Activated CD4-positive, CD25-positive, alpha-beta regulatory T cell treated with anti-CD3 and anti-CD28 coated beads, Interleukin-2, amount 50 U/mL, for 16 hours (primary cell): ENCODE measurements around the gene PCSK2.

Source experiments
- DNase-seq: peaks from one replicate; pipeline ENCODE4 v3.0.0-alpha.2; 2020; ENCODE audit warnings: low read depth, low spot score

The PCSK2 gene

DNA sequence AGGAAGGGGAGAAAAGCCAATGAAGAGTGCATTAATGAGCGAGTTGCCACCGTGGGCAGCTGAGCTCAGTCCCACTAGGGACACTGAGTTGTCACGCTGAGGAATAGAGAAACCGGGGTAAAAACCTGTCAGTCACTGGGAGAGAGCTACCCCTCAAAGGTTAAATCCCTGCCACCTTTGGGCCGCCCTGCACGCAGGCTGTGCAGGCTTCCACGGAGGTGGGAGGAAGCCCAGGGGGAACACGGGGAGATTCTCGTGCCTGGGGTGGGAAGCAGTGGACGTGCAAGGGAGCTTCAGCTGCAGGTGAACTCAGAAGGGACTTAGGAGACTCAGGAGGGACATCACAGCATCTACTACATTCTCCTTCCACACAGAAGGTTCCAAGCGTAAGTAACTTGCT lies 253.9 kb downstream of the PCSK2 start:
- DNase-seq, result no peak

DNA sequence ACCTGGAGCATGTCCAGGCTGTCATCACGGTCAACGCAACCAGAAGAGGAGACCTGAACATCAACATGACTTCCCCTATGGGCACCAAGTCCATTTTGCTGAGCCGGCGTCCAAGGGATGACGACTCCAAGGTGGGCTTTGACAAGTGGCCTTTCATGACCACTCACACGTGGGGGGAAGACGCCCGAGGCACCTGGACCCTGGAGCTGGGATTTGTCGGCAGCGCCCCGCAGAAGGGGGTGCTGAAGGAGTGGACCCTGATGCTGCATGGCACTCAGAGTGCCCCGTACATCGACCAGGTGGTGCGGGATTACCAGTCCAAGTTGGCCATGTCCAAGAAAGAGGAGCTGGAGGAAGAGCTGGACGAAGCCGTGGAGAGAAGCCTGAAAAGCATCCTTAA lies 254.8 kb downstream of the PCSK2 start:
- DNase-seq, result no peak

DNA sequence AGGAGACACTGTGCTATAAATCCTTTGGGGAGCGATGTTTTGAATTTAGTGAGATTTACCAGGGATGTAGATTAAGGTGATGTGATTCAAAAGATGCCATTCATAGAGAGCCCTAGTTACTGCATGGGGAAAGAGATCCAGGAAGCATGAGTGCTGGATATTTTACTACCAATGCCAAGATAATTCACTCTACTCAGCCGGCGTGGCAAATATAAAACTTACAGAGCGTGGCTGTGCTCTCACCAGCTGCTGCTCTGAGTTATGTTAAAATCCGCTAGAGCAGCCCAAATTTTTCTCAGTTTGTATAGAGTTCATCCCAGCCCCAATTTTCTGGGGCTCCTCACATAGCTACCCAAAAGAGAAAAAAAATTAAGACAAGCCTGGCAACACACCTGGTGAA lies 255.7 kb downstream of the PCSK2 start:
- no peak for DNase-seq

DNA sequence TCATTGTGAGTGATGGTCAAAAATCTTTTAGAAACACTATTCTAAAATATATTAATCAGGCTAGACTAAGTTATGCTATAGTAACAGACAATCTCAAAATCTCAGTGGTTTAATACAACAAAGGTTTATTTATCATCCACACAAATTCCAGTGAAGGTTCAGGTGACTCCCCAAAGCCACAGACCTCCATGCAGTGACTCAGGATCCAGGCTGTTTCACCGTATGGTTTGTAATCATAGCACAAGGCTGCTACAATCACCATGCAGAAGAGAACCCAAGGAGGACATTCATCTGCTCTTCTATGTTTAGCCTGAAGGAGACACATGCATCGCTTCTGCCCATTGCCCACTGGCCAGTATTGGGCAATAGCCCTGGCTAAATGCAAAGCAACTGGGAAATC lies 258.2 kb downstream of the PCSK2 start:
- no peak for DNase-seq

DNA sequence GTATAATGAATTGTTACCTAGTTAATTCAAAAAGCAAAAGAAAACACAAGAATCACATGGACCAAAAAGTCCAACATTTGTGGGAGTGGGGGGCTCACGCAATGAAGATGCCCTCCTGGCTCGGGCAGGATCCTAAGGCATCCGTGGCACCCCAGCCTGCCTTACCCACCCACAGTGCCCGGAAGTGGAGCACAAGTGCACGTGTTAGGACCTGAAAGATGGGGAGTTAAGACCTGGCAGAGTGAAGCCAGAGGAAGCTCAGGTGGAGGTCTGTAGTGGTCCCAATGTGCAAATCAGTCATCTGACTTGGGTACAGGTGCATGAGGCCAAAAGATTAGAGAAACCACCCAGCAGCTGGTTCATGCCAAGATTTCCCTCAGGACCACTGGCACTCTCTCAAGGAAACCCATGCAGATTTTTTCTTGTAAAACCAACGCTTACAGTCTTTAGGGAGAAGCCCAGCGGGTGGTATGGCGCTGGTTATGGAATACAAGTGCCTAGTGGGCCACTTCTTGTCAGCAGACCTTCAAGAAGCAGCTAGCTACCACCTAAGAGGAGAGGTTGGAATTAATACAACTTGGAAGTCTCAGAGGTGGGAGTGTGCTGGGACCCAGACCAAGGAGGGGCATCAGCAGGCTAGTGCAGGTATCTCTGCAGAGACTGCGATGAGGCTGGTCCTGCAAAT lies 262.2 kb downstream of the PCSK2 start:
- no peak for DNase-seq

DNA sequence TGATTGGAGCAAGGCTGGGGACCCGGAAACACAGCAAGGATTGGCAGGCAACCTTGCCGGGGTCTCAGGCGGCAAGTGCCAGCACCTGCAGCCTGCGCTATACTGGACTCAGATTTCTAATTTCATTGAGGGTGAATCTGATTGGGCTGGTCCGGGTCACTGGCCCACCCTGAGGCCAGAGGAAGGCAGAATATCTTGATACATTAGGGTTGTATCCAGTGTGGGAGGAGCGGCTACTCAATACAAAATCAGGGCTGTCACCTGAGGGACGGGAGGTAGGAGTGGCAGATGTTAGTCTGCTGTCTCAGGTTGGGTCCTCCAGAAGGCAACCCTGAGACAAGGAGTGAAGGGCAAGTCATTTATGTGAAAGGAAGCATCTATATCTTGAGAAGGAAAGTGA lies 263.7 kb downstream of the PCSK2 start:
- no peak for DNase-seq

DNA sequence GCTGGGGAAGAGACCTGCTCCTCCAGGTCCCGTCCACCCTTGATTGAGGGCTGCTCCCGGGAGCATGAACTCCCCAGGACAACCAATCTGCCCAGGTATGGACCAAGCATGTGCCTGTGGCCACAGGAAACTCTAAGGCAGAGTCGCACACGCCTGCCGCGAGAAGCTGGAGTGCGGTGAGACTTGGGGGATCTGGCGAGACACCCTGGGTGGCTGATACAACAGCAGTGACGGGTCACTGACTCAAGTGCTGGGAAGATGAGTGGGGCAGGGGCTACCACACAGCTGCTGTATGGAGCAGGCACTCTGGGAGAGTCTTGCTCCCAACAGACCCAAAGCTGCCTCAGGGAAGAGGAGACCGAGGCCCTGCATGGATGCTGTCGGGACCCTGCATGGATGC lies 264.2 kb downstream of the PCSK2 start:
- DNase-seq, result no peak

DNA sequence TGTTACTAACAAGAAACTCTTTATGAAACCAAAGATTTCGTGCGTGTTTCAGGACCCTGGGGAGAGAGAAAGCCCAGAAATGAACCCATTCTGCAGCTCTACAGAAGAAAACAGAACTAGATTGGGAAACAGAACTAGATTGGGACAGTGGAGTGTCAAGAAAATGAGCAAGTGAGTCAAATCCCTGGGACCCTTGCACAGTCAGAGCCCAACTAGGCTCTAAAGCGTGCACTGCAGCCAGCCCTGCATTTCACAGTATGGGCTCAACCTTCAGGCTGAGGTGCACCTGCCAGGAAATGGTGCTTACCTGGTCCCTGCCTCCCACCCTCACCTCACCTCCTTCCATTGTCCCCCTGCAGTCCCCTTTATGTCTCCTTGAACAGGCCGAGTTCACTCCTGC lies 264.6 kb downstream of the PCSK2 start:
- DNase-seq, result no peak

DNA sequence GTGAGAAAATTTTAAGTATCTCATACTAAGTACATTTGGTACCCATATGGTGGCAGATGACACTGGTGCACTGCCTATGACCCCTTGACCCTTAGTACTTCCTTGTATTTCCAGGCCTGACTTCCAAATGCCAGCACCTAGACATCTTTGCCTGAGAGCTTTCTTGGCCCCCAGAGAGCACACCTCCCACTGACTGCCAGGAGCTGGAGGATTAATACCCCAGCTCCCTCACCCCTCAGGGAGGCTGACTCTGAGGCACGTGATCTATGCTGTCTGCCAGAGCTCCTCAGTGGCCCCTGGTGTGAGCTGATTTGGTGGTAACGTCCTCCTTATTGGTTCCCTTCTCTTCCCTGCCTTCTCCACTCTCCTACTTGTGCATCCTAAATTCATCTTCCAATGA lies 266.3 kb downstream of the PCSK2 start:
- no peak for DNase-seq

DNA sequence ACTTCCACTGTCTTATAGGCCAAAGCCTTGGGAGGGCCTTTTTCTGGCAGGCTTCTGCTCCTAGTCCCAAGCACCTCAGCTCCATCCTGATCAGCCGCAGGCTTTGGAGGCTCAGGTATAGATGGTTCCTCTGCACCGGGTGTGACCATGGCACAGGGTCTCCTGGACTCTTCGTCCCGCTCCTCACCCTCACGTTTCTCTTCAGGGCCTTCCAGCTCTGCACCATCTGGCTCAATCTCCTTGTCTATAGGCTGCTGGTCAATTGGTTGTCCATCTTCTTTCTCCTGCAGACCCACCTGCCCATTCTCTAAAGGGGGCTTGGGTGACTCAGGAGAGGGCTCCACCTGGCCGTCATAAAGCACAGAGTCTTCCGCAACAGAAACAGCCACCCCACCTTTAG lies 267.4 kb downstream of the PCSK2 start:
- DNase-seq, result no peak

DNA sequence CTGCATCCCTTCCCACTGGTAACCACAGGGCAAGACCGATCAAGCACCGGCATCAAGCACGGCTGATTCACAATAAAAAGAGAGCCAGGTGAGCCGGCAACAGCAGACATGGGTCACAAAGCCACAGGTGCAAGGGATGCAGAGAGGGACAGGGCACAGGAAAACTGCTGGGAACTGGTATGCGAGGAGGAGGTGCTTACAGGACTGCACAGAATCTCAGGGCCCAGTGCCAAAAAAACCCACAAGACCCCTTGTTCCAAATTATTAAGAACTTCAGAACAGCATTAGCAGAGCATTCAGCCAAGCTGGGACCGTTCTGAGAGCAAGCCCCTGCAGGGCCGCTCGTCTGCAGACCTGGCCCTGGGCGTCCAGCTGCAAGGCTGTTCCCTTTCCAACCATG lies 269.0 kb downstream of the PCSK2 start:
- DNase-seq, result no peak

DNA sequence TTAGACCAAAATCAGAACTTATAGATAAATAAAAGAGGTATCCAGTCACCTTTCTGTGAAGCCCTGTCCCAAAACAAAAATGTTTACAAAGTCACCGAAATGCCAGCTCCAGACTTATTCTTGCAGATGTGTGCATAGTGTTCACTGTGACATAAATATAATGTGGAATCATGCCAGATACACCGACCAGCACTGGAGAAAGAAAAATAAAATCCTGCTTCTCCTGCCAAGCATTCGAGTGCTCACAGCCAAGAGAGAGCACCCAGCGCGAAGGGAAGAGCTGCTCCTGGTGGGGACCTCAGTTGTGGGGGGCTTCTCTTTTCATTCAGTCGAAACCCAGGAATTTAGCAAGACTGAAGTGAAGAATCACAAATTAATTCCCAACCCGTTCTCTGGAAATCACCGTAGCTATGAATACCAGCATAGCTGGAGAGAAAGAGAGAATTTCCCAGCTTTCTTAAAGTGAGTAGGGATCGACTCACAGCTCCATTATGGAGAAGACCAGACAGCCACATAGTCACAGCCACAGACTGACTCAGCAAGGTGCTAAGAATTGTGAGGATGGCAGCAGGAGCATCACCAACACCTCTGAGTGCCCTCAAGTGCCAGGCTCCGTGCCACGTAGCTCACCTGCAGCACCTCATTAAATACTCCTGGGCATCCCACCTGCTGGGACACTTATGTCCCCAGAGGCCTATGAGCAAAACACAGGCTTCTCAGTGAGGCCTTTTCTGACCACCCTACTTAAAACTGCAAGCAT lies 271.2 kb downstream of the PCSK2 start:
- DNase-seq, result no peak

DNA sequence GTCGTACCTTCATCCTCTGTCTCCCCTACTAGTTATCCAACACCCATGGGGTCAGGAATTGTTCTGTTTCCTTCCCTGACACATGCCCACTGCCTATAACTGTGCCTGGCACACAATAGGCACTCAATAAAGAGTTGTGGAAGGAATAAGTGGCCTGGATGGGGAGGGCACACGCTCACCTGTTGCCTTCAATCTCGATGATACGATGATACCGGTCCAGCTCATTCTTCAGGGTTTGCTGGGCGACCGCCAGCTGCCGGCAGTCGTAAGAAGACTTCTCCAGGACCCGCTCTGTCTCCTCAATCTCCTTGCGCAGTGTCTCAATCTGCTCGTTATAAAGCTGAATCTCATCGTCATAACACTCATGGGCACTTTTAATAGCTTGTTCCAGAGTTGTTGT lies 271.8 kb downstream of the PCSK2 start:
- no peak for DNase-seq

DNA sequence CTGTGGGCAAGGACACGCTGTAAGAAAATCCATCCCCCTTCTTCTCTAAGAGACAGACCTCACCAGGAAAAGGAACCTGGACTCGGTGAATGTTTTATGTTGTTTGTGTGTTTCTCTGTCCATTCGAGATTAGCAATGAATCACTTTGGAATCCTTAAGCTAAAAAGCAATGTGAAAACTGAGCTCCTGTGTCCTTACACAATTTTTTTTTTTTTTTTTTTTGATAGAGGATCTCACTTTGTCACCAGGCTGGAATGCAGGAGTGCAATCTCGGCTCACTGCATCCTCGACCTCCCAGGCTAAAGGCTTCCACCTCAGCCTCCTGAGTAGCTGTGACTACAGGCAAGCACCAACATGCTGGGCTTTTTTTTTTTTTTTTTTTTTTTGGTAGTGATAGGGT lies 272.2 kb downstream of the PCSK2 start:
- no peak for DNase-seq

DNA sequence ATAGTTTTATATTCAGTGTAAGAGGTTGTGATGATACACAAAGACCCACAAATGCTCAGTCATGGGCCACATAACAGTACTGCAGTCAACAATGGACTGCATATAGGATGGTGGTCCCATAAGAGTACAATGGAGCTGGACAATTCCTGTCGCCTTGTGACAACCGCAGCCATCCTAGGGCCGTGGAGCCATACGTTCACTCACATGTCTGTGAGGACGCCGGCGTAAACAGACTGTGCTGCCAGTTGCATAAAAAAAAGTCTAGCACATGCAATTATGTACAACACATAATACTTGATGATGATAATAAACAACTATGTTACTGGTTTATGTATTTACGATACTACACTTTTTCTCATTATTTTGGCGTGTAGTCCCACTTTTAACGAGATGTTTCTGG lies 273.4 kb downstream of the PCSK2 start:
- no peak for DNase-seq

DNA sequence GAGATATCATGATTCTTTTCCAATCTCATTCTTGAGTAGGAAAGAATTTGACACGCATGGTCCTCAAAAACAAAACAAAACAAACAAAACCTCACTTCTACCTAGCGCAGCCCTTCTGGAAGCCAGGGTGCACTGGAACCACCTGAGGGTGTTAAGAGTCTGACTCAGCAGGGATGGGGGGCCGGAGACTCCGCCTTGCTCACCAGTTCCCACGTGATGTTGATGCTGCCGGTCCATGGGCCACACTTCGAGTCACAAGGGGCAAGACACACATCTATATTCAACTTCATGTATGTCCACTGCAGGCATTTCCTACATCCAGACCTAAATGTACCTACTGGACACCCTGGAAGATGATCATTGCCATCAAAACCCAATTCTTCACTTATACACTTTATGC lies 274.0 kb downstream of the PCSK2 start:
- DNase-seq, result no peak

DNA sequence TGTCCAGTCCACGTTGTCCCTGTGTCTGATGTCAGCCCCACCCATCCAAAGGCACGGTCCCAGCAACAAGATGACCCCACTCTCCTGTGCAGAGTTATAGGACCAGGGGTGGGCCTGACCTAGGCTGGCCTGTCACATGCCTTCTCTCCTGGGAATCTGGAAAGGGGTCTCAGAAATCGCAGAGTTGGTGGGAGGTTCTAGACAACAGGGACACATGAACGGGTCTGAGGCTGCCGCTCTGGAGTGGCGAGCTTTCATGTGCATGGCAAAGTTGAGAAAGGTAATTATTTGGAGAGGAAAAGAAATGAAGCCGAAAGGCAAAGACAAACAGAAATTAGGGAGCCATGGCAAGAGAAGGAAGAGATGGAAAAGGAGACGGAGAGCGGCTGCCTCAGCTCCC lies 274.9 kb downstream of the PCSK2 start:
- DNase-seq, result no peak

DNA sequence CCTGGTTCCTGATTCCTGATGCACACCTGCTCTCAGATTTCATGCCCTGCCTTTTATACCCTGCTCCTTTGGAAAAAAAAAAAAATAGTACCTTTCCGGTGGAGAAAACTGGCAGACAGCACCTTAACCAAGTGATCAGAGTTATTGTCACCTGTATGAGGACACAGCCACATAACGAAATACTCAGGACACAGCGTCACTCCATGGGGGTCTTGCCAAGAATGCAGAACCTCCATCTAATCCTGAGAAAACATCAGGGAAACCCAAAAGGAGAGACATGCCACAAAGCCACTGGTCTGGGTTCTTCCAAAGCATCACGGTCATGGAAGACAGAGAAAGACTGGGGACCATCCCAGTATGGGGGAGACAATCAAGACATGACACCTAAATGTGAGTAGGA lies 275.3 kb downstream of the PCSK2 start:
- DNase-seq, result no peak

DNA sequence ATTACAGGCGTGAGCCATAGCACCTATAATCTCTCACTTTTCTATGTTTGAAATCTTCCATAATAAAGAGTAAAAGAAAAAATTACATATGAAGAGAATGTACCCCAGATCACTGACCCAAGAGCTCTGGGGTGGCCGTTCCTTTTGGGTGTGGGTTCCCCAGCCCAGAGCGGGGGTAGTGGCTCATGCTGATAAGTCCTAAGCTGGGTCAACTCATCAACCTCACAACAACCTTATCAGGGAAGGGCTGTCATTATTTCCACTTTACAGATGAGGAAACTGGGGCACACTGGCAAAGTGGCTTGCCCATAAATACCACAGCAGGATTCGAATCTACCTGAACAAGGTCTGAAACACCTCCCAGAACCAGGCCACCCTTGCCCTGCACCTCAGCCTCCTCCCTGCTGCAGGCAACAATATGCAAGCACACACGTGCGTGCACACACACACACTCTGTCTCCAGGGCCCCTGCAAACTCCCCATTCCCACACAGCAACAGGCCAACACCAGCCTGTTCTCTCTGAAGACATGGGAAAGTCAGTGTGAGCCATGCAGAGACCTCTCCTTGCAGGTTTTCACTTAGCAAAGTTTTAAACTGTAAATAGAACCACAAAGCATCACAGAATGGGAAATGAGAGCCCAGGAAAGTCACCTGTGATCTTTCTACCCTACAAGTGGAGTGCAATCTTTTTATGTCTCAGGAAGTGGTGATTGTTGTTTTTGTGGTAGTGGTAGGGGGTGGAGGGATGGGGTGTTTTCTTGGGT lies 276.6 kb downstream of the PCSK2 start:
- DNase-seq, result no peak

DNA sequence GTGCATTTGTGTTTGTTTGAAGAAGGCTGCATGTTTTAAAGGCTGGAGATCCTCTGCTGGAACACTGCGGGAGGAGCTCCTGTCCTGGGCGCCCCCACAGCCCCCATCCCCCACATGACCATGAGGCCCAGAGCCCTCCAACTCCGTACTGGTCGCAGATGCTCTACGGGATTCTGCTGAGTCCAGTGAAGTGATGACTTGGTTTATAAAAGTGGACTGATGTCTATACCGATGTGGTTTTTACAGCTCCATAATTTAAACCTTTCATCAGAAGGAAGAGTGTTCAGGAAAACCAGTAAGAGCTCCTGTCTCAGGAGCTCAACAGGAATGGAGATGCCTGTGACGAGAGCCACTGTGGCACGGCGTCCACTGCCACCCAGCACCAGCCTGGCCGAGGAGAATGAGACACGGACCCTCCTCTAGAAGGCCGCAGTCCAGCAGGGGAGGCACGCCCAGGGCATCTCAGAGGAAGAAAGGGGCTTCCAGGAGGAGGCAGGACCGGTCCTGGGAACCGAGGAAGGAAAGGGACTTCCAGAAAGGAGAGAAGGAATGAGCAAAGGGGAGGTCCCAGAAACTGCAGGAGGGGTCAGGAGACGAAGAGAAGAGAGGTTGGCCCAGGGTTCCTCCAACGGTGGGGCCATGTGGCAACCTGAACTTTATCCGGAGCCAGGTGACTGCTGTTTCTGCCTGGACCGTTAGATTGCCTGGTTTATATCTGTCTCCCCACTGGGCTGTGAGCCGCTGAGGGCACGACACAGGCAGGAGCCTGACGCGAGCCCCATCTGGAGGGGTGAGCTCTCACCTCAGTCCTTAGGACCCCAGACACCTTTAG lies 277.4 kb downstream of the PCSK2 start:
- no peak for DNase-seq

DNA sequence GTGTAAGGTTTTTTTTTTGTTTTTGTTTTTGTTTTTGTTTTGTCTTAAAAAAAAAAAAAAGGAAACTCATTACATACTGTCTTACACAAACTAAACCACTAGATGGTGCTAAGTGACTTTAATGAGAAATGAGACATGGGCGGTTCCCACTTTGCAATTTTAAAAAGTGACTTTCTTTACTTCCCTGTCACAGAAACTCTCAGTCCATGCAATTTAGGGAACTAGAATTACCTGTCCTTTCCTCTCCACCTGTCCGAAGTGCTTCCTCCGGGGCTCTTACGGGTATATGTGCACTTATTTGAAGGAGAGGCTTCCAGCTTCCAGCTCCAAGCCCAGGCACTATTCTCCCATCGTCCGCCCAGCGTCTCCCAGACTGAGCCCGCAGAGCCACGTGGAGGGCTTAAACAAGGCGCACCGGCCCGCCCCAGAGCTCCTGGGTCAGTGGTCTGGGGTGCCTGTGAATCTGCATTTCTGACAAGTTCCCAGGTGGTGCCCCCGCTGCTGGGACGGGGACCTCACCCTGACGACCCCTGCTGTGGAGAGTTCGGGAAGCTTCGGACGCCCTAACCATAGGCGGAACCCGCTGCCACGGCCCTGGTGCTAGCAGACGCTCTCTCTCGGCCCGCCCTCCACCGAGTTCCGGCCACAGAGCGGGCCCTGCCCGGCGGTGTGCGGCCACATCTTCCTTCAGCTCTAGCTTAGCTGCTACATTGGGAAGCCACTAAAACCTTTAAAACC lies 278.2 kb downstream of the PCSK2 start:
- DNase-seq, result no peak
